K562 (cell line): Measurements from ENCODE around the gene INTS2. TPM values are rescaled to one million over a fixed set of nuclear protein-coding genes. Genes with fewer than 3 reads are reported as not detected.

Experiments used
- BCLAF1 ChIP-seq, 2 experiments: fragments of 450-650 bp in 1 of 2; IDR thresholded peaks; 2 replicates each; pipeline ENCODE4 v1.6.1; 2011 to 2017; ENCODE audit warnings: low read depth in 2 of 2, antibody characterized with exemption in 1 of 2, borderline replicate concordance in 1 of 2, low read length in 1 of 2, mild to moderate bottlenecking in 1 of 2, mixed read lengths in 1 of 2; ENCODE audit not compliant: control insufficient read depth in 1 of 2
- FOSL1 ChIP-seq: fragments of 200-800 bp; sonication (Bioruptor generic); conservative IDR thresholded peaks from 2 replicates; pipeline ENCODE4 v1.6.1; 2016; ENCODE audit warnings: missing genetic modification characterization, missing compliant biosample characterization
- FOXK1 ChIP-seq: sonication (generic); formaldehyde crosslinking; IDR thresholded peaks from 2 replicates; pipeline ENCODE4 v1.8.0; 2022; ENCODE audit warnings: missing genetic modification reagents, mild to moderate bottlenecking, borderline replicate concordance
- SIN3B ChIP-seq: fragments of 450-650 bp; IDR thresholded peaks from 2 replicates; pipeline ENCODE4 v1.6.1; 2017; ENCODE audit warnings: low read depth, mild to moderate bottlenecking, moderate library complexity
- ZBTB40 ChIP-seq, 2 experiments: fragments of 450-650 bp in 1 of 2; sonication (generic) in 1 of 2; formaldehyde crosslinking in 1 of 2; IDR thresholded peaks; 2 replicates each; pipeline versions ENCODE4 v1.7.1 to v1.9.0; 2016 to 2022; ENCODE audit warnings: inconsistent platforms in 1 of 2, mild to moderate bottlenecking in 1 of 2, missing genetic modification reagents in 1 of 2
- polyA plus RNA-seq, 8 experiments: library from polyadenylated mRNA; depleted of rRNA in 4 of 8; stranded (reverse) in 5 of 8; unstranded in 3 of 8; fragments of >200 nt; fragmentation: Nextera tagmentation in 2 of 8; fragmentation: Illumina TruSeq in 1 of 8; extraction: Ambion mirVana in 2 of 8; extraction: Trizol in 1 of 8; gene quantifications; 2 replicates each; pipeline versions ENCODE4 v1.2.1 to v1.2.3, GENCODE V29; 2011 to 2014; ENCODE audit warnings: inconsistent platforms in 1 of 8, missing spikeins in 1 of 8
- total RNA-seq, 7 experiments: library from RNA; depleted of rRNA in 6 of 7; stranded (reverse); fragments of >200 nt in 6 of 7; fragmentation: Illumina TruSeq in 2 of 7; extraction: Trizol in 2 of 7; gene quantifications; 2 replicates each; pipeline versions ENCODE4 v1.2.1 to v1.2.3, GENCODE V29; 2011 to 2021; ENCODE audit warnings: low replicate concordance in 1 of 7

INTS2 gene
- total and polyA plus RNA-seq, 9 of the 15 experiments (the other 6 are each of a cell fraction or from before 2014, with no cell fraction given): 4.8 to 24.7 (median 12.8) TPM

- TF ChIP-seq ZBTB40 (IDR thresholded peaks at IDR 0.05) (peak; percentile 85), ZBTB40 (CRISPR knock-in tag; IDR thresholded peaks at IDR 0.05) (no peak), FOXK1 (CRISPR knock-in tag) (no peak), SIN3B (no peak), BCLAF1 (IDR thresholded peaks at IDR 0.05; ENCODE audit: borderline replicate concordance in 1 of 2, control insufficient read depth in 1 of 2, low read depth in 2 of 2, low read length in 1 of 2) (peak in 1 of 2 experiments; percentile 67; a peak in 1 of 4 replicates), FOSL1 (tag) (peak; percentile 34; the same call in 1 of the 2 replicates)
Observed at GRCh38 chr17:61833536-61834193, 94.1 kb downstream of the INTS2 start (continued).
